Measurements from ENCODE around the gene RAB3A.

GRCh38 chr19:18239303-18239702, 35.5 kb upstream of the RAB3A start:
- TF ChIP-seq EZH2phosphoT487 (IDR thresholded peaks at IDR 0.05; ENCODE audit: insufficient read depth, low read depth) = no peak
- no peak for TF ChIP-seq EZH2 (IDR thresholded peaks at IDR 0.05; ENCODE audit: insufficient read depth, poor library complexity, severe bottlenecking)

All from GM23248 (cell line).